IMR-90 (cell line): ENCODE data around the gene SLC6A13. TPM values are rescaled to one million over a fixed set of nuclear protein-coding genes. Genes with fewer than 3 reads are reported as not detected.

ENCODE experiments used
- ATAC-seq: fragments of 200-7000 bp; cut with Tn5 transposase; 2 replicates; pipeline ENCODE4 v1.9.1; 2020; ENCODE audit warnings: low read depth, mild to moderate bottlenecking, moderate library complexity
- BruUV-seq: library from RNA; stranded (reverse); fragments of 400-500 nt; replicated peaks from 2 replicates; lab custom pipeline; 2021; lab: Mats Ljungman, UMichigan
- CTCF ChIA-PET: fragments of 300-600 bp; formaldehyde crosslinking; extraction: SDS; loops from one replicate; lab custom pipeline; 2021; ENCODE audit warnings: antibody characterized with exemption; lab: Yijun Ruan, JAX
- POLR2A ChIA-PET: fragments of 300-600 bp; sonication (Branson Sonifier 250); formaldehyde crosslinking; loops from one replicate; lab custom pipeline; 2022; ENCODE audit warnings: antibody characterized with exemption; ENCODE audit not compliant: unreplicated experiment; lab: Charles Lee
- DNase-seq: peaks from one replicate; pipeline ENCODE4 v3.0.0; 2013
- H2AFZ ChIP-seq: replicated peaks from 2 replicates; pipeline ENCODE3; 2013; ENCODE audit warnings: low read length, mild to moderate bottlenecking; ENCODE audit not compliant: poor library complexity
- H2AK5ac ChIP-seq: 2 replicates; pipeline ENCODE4 v1.6.1; 2013; ENCODE audit warnings: low read depth, low read length, inconsistent platforms
- H2AK9ac ChIP-seq: replicated peaks from 2 replicates; pipeline ENCODE3; 2013; ENCODE audit warnings: mild to moderate bottlenecking, low read depth, low read length, moderate library complexity; ENCODE audit not compliant: poor library complexity
- H2BK120ac ChIP-seq: 2 replicates; pipeline ENCODE4 v1.6.1; 2013; ENCODE audit warnings: low read depth, low read length, inconsistent platforms
- H2BK15ac ChIP-seq: 3 replicates; pipeline ENCODE4 v1.6.1; 2013; ENCODE audit warnings: low read depth, low read length, inconsistent platforms
- H2BK20ac ChIP-seq: 2 replicates; pipeline ENCODE4 v1.6.1; 2013; ENCODE audit warnings: low read depth, mild to moderate bottlenecking, inconsistent platforms, low read length, moderate library complexity
- H2BK5ac ChIP-seq: 2 replicates; pipeline ENCODE4 v1.6.1; 2013; ENCODE audit warnings: mild to moderate bottlenecking, low read depth, low read length, inconsistent platforms; ENCODE audit not compliant: poor library complexity, severe bottlenecking
- H3K14ac ChIP-seq: replicated peaks from 2 replicates; pipeline ENCODE4 v1.6.1; 2013; ENCODE audit warnings: low read depth, low read length, inconsistent platforms
- H3K18ac ChIP-seq: 2 replicates; pipeline ENCODE4 v1.6.1; 2013; ENCODE audit warnings: low read depth, low read length, control low read depth
- H3K23ac ChIP-seq: 2 replicates; pipeline ENCODE4 v1.6.1; 2013; ENCODE audit warnings: low read depth, low read length, inconsistent platforms
- H3K27ac ChIP-seq: 2 replicates; pipeline ENCODE4 v1.5.1; 2013; ENCODE audit warnings: mild to moderate bottlenecking, control low read depth, low read length; ENCODE audit not compliant: insufficient read depth
- H3K27me3 ChIP-seq: 2 replicates; pipeline ENCODE4 v1.6.1; 2013; ENCODE audit warnings: low read length; ENCODE audit not compliant: control insufficient read depth, insufficient read depth
- H3K36me3 ChIP-seq: 2 replicates; pipeline ENCODE4 v1.6.1; 2013; ENCODE audit warnings: low read length, mixed read lengths; ENCODE audit not compliant: control insufficient read depth, insufficient read depth
- H3K4ac ChIP-seq: 2 replicates; pipeline ENCODE4 v1.6.1; 2013; ENCODE audit warnings: low read depth, low read length, inconsistent platforms
- H3K4me1 ChIP-seq: 2 replicates; pipeline ENCODE4 v1.6.1; 2013; ENCODE audit warnings: low read length, mixed read lengths; ENCODE audit not compliant: control insufficient read depth, insufficient read depth
- H3K4me2 ChIP-seq: 2 replicates; pipeline ENCODE4 v1.6.1; 2013; ENCODE audit warnings: low read depth, mild to moderate bottlenecking, control low read depth, low read length, moderate library complexity
- H3K4me3 ChIP-seq: 2 replicates; pipeline ENCODE4 v1.5.1; 2013; ENCODE audit warnings: low read depth, mild to moderate bottlenecking, control low read depth, low read length, moderate library complexity; ENCODE audit not compliant: insufficient read depth
- H3K56ac ChIP-seq: 2 replicates; pipeline ENCODE4 v1.6.1; 2013; ENCODE audit warnings: low read length, inconsistent platforms; ENCODE audit not compliant: insufficient read depth; ENCODE audit errors: extremely low read depth
- H3K79me1 ChIP-seq, 2 experiments: 2 replicates each; pipeline ENCODE4 v1.6.1; 2013; ENCODE audit warnings: low read length in 2 of 2, inconsistent platforms in 1 of 2, low read depth in 1 of 2
- H3K9ac ChIP-seq: 2 replicates; pipeline ENCODE4 v1.6.1; 2013; ENCODE audit warnings: low read depth, low read length, control low read depth
- H3K9me1 ChIP-seq: 2 replicates; pipeline ENCODE4 v1.6.1; 2013; ENCODE audit warnings: low read length, inconsistent platforms; ENCODE audit not compliant: insufficient read depth
- H3K9me3 ChIP-seq: 2 replicates; pipeline ENCODE4 v1.6.1; 2013; ENCODE audit warnings: low read length; ENCODE audit not compliant: control insufficient read depth, insufficient read depth
- H4K20me1 ChIP-seq: 2 replicates; pipeline ENCODE4 v1.6.1; 2013; ENCODE audit warnings: low read length, inconsistent platforms; ENCODE audit not compliant: insufficient read depth
- H4K5ac ChIP-seq: 2 replicates; pipeline ENCODE4 v1.6.1; 2013; ENCODE audit warnings: mild to moderate bottlenecking, low read depth, low read length, control low read depth
- H4K8ac ChIP-seq, 2 experiments: 2 replicates each; pipeline ENCODE4 v1.6.1; 2013; ENCODE audit warnings: low read depth in 2 of 2, low read length in 2 of 2, control low read depth in 1 of 2, inconsistent platforms in 1 of 2
- H4K91ac ChIP-seq: 2 replicates; pipeline ENCODE4 v1.6.1; 2013; ENCODE audit warnings: low read depth, low read length, inconsistent platforms; ENCODE audit not compliant: insufficient read depth
- FOS ChIP-seq: fragments of 150-350 bp; IDR thresholded peaks from 2 replicates; pipeline ENCODE4 v1.6.1; 2016; ENCODE audit warnings: low read depth, low read length
- MAFK ChIP-seq: IDR thresholded peaks from 2 replicates; pipeline ENCODE4 v1.6.1; 2012; ENCODE audit warnings: low read depth, low read length, improper control_type of control experiment
- WGBS, 2 experiments: methylation state at CpG; one replicate each; pipeline versions ENCODE4 v1.1.5 to v1.1.7; 2013; ENCODE audit warnings: missing lambda C conversion rate in 2 of 2; ENCODE audit not compliant: insufficient read length in 1 of 2; ENCODE audit errors: extremely low coverage in 2 of 2; 5-methylcytosine and 5-hydroxymethylcytosine counted together
- dilution Hi-C: fragments of 300-500 bp; cut with HindIII; formaldehyde crosslinking; loops from one replicate; pipeline ENCODE4 v1.14.3; 2018; ENCODE audit warnings: low sequenced_read_pairs; ENCODE audit not compliant: unreplicated experiment
- in situ Hi-C: fragments of 300-500 bp; cut with MboI; formaldehyde crosslinking; loops from 3 replicates; pipeline ENCODE4 v1.14.3; 2019; ENCODE audit warnings: low sequenced_read_pairs, inconsistent platforms, mixed read lengths
- intact Hi-C: fragments of 100-400 bp; cut with micrococcal nuclease; formaldehyde crosslinking; loops from 2 replicates; pipeline ENCODE4 v1.10.0; 2022
- polyA plus RNA-seq, 3 experiments: library from polyadenylated mRNA; depleted of rRNA; stranded (reverse); fragments of >200 nt; gene quantifications; 2 replicates each; pipeline ENCODE4 v1.2.3, GENCODE V29; 2012; ENCODE audit warnings: low replicate concordance in 1 of 3
- total RNA-seq: library from RNA; depleted of rRNA; stranded (reverse); fragments of >200 nt; gene quantifications from 2 replicates; pipeline ENCODE4 v1.2.3, GENCODE V29; 2012

Gene SLC6A13
- total and polyA plus RNA-seq, 2 of the 4 experiments (the other 2 are of a cell fraction): under 0.01 to 0.10 TPM

DNA sequence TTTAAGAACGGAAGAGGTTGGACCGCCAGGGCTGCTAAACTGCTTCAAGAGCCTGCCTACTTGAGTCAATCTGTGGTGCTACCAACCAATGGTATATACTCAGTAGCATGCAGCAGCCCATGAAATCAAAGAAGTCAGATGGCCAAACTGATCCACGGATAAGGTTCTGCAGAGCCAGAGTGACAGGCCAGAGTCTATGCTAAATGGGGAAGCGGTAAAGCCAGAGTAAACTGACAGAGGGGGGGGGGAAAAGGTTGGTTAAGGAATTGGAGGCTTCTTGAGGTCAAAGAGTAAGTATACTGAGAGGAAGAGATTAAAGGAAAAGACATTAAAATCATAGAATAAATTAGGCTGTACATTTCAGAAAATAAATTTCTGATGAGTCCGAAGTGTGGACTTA lies 15.4 kb upstream of the SLC6A13 start:
- H2BK5ac ChIP-seq: no peak overlapping the region
- no peak overlapping the region for H2AK5ac ChIP-seq
- no peaks in the 10 kb centered on the region for H3K4me1 ChIP-seq
- no peak overlapping the region for H3K27ac ChIP-seq
- H3K18ac ChIP-seq: no peak overlapping the region
- intact Hi-C loops (no loop called here), in situ Hi-C loops (no loop called here), dilution Hi-C loops (no loop called here)
- DNase-seq (no peak), ATAC-seq (no peak)
- H3K27me3 ChIP-seq: no peaks in the 10 kb centered on the region
- no peak overlapping the region for H2BK20ac ChIP-seq
- no peak overlapping the region for H3K14ac ChIP-seq
- no peak overlapping the region for H3K56ac ChIP-seq
- H3K4me3 ChIP-seq: no peak overlapping the region
- H2BK120ac ChIP-seq: no peak overlapping the region
- H4K91ac ChIP-seq: no peak overlapping the region
- H3K23ac ChIP-seq: no peak overlapping the region
- no peak overlapping the region for H4K5ac ChIP-seq
- no peak overlapping the region for H3K4me2 ChIP-seq
- WGBS, 2 experiments: 100% methylated on average over 4 of the region's 5 CpGs; no CpG with 5 or more reads in 1 of the 2 experiments
- H3K36me3 ChIP-seq: peaks cover 7% of the 10 kb centered on the region; the same call in 1 of the 2 replicates
- no peak overlapping the region for H4K8ac ChIP-seq
- peaks cover 4% of the 10 kb centered on the region; the same call in 1 of the 2 replicates for H3K9me1 ChIP-seq
- BruUV-seq: no TSS peak
- no peak overlapping the region for H2BK15ac ChIP-seq
- H3K4ac ChIP-seq: no peak overlapping the region
- H2AK9ac ChIP-seq: no peak overlapping the region
- no peak overlapping the region for H2AFZ ChIP-seq
- 0 out of 4 replicates have a peak, but pooled peaks cover 4% of the 10 kb centered on the region in 2 experiments for H3K79me1 ChIP-seq
- TF ChIP-seq MAFK (no peak), FOS (no peak)
- CTCF ChIA-PET: no interaction called here
- H3K9ac ChIP-seq: no peak overlapping the region
- POLR2A ChIA-PET: no interaction called here
- no peaks in the 10 kb centered on the region for H4K20me1 ChIP-seq
- no peaks in the 10 kb centered on the region for H3K9me3 ChIP-seq
